Measurements from ENCODE around the gene GCSH.

GCSH gene

DNA sequence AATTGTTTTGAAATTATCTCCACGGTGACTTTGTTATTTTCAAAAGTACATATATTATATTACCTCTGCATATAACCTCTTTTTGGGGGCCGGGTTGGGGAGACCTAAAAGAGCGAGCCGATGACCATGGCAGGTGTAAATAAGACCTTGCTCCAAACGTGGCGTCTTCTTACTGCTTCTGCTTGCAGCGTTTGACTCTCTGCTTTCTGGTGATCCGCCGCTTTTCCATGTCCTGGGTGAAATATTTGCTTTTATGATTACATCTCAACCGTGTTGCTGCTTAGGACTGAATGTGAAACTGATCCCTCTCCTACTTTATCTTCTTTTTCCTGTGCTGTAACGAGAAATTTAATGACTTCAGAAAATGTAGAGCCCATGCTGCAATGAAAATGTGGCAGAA lies 42.4 kb downstream of the GCSH start:
- Histone ChIP-seq H3K27ac (no peak overlapping the region), H3K4me3 (no peak overlapping the region)
- TF ChIP-seq, protein P1, sequence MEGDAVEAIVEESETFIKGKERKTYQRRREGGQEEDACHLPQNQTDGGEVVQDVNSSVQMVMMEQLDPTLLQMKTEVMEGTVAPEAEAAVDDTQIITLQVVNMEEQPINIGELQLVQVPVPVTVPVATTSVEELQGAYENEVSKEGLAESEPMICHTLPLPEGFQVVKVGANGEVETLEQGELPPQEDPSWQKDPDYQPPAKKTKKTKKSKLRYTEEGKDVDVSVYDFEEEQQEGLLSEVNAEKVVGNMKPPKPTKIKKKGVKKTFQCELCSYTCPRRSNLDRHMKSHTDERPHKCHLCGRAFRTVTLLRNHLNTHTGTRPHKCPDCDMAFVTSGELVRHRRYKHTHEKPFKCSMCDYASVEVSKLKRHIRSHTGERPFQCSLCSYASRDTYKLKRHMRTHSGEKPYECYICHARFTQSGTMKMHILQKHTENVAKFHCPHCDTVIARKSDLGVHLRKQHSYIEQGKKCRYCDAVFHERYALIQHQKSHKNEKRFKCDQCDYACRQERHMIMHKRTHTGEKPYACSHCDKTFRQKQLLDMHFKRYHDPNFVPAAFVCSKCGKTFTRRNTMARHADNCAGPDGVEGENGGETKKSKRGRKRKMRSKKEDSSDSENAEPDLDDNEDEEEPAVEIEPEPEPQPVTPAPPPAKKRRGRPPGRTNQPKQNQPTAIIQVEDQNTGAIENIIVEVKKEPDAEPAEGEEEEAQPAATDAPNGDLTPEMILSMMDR (IDR thresholded peaks at IDR 0.05), result no peak
- DNase-seq (ENCODE audit: low spot score), result no peak

DNA sequence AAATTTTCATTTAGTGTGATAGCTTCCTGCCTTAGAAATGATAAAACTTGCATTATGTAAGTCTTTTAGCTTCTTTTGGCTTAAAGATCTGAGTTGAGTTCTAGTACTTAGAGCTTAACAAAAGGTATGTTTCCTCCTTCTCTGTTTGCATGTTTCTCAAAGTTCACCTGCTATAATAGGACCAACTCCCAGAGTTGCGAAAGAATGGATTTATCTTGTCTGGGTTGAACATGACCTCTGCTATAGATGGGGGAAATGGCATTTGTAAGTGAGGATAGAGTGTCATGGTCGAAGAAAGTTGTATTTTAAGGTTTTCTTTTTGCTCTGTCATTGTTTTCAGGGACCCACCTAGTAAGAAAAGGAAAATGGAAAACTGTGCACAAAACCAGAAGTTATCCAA lies 53.4 kb downstream of the GCSH start:
- H3K4me3 ChIP-seq, result no peak overlapping the region
- TF ChIP-seq, protein P1 (IDR thresholded peaks at IDR 0.05), result no peak
- H3K27ac ChIP-seq, result no peak overlapping the region
- DNase-seq (ENCODE audit: low spot score), result no peak

DNA sequence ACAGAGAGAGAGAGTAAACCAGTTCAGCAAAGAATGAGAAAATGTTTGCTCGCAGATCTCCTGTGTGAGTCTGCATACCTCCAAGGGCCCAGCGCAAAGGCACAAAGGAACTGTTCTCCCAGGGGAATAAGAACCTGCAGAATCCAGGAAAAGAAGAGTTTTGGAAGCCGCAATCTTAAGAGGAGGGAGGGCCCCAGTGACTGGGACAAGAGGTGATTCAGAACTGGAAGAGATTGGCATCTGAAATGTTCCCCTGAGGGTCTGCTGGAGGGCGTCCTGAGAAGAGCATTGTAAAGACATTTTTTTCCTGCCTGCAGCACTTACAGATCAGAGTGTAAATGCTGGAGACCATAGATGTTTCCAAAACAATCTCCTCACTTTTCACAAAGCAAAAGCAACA lies 54.5 kb downstream of the GCSH start:
- Histone ChIP-seq H3K4me3 (no peak overlapping the region), H3K27ac (no peak overlapping the region)
- DNase-seq (ENCODE audit: low spot score), result no peak
- TF ChIP-seq, protein P1 (IDR thresholded peaks at IDR 0.05), result no peak

DNA sequence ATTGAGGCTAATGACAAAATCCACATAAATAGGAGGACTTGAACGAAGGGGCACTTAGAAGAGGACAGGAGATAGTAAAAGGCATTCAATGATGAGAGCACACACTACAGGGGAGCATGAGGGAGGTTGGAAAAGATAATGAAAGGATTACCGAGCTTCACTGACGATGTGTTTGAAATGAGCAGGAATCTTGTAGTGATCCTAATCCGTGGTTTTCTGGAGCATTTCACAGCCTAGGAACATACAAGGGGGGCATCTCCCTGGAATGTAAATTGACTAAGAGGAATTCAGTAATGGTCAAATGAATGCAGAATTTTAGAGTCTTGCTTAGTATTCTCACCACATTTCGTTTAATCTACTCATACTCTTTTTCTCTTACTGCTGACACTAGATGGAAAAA lies 55.4 kb downstream of the GCSH start:
- no peak overlapping the region for H3K27ac ChIP-seq
- DNase-seq (ENCODE audit: low spot score), result no peak
- TF ChIP-seq, protein P1 (IDR thresholded peaks at IDR 0.05), result no peak
- no peak overlapping the region for H3K4me3 ChIP-seq

GRCh38 chr16:81040131-81040530 lies 56.1 kb downstream of the GCSH start:
- H3K4me3 ChIP-seq, result no peak overlapping the region
- DNase-seq (ENCODE audit: low spot score), result no peak
- H3K27ac ChIP-seq, result no peak overlapping the region
- TF ChIP-seq, protein P1 (IDR thresholded peaks at IDR 0.05), result no peak

- peak overlapping the region; percentile 97 for H3K4me3 ChIP-seq
- H3K27ac ChIP-seq, result peak overlapping the region; percentile 13 to 80
- no peak for DNase-seq (ENCODE audit: low spot score)
- TF ChIP-seq, protein P1 (IDR thresholded peaks at IDR 0.05), result no peak
Observed at GRCh38 chr16:81036751-81037350, 59.3 kb downstream of the GCSH start.

GRCh38 chr16:81035975-81036750 lies 60.0 kb downstream of the GCSH start:
- no peak for DNase-seq (ENCODE audit: low spot score)
- TF ChIP-seq, protein P1 (IDR thresholded peaks at IDR 0.05), result no peak

More at GRCh38 chr16:81035975-81036750, 60.0 kb downstream of the GCSH start:
- Histone ChIP-seq H3K27ac (peak overlapping the region; percentile 13 to 80), H3K4me3 (peak overlapping the region; percentile 97)
